ENCODE measurements around the gene TAS2R16. TPM values are rescaled to one million over a fixed set of nuclear protein-coding genes. Genes with fewer than 3 reads are reported as not detected.

TAS2R16 gene, protein sequence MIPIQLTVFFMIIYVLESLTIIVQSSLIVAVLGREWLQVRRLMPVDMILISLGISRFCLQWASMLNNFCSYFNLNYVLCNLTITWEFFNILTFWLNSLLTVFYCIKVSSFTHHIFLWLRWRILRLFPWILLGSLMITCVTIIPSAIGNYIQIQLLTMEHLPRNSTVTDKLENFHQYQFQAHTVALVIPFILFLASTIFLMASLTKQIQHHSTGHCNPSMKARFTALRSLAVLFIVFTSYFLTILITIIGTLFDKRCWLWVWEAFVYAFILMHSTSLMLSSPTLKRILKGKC
- not detected for polyA plus RNA-seq (ENCODE audit: insufficient read depth in 1 of 5, insufficient read length in 5 of 5, low replicate concordance in 1 of 5)
- long read RNA-seq, donor 1 = 0 reads
- long read RNA-seq, donor 2 = 0 reads
- long read RNA-seq, donor 3 = 0 reads
- long read RNA-seq, donor 4 = 0 reads
- long read RNA-seq, donor 5 = 0 reads
- long read RNA-seq, donor 6 = 0 reads
- long read RNA-seq, donor 7 = 0 reads
- long read RNA-seq, donor 8 = 0 reads

DNA sequence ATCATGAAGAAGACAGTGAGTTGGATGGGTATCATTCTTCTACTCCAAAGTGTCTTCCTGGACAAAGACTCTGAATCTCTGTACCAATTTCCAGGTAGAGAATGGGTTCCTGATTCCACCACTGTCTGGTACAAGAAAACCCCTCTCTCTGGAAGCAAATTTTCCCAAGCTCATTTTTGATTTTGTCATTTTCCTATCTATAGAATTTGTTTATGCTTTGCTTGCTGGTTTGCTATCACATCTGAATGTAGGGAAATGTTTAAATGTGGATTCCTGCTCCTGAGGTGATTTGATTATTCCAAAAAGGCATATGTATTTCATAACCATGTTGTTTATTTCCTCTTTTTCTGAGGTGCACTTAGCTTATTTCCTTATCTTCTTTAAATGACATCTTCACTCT, at the start of gene TAS2R16:
Gene TAS2R16, minus strand, starts transcription at position 101 of the 400 bp plus-strand sequence. Its CDS starts 66 bp downstream, at position 35.
- DNase-seq = no peak

DNA sequence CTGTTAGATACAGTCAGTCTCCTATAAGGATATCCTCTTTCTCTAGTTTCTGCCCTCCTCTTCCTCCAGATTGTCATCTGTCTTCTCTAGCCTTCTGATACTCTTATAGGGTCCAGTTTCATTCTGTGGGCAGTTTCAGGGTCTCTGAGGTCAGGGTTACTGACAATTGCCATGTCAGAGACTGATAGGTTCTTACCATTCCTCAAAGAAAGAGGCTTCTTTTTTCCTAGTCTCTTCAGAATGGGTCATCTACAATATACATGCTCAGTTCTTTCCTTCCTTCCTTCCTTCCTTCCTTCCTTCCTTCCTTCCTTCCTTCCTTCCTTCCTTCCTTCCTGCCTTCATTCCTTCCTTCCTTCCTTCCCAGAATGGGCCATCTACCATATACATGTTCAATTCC, 48.1 kb upstream of the TAS2R16 start:
- no peak for DNase-seq

DNA sequence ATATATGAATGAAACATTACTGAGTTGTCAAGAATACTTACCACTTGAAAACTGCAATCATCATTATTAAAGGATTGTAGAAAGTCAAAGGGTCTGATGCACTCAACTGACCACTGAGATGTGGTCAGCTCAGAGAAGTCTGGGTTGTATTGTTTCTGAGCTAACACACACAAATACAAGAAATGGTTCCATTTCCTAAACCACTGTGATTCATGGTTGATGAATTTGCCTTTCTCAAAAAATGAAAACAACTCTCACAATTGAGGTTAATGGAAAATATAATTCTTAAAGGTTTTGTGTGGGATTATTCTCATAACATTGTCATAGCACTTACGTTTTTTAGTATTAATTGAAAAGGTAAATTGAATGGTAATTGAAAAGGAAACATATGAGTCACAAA, 45.6 kb upstream of the TAS2R16 start:
- DNase-seq = no peak

DNA sequence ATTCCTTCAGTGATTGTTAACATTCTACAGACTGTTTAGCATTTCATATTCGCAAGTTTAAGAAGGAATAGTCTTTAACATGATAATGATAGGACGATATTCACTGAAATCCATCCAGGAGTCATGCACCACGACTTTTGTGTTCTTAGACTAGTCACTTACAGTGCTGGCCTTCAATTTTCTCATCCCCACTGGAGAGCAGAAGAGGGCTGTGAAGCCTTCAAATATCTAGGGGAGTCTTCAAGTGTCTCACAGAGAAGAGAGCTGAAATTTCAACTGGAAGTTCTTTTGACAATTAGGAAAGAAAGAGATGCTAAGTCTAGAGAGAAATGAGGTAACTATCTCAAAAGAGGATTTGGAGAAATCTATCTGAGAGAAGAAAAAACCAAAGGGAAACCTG, 43.8 kb upstream of the TAS2R16 start:
- DNase-seq = no peak

DNA sequence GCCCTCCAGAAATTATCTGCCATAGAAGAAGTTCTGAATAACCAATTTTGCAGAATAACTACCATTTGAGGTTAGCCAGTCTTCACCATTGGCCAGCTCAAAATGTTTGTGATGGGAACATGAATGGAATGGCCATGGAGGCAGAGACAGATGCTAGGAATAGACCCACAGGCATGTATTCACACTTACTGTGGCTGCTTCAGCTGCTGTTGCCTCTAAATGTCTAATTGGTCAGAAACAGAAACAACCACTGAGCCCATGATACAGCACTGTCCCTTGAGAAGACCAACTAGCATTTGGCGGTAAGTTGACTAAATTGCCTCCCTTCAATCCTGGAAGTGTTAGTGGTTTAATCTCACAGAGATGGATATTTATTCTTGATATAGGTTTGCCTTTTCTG, 38.6 kb upstream of the TAS2R16 start:
- DNase-seq = no peak

DNA sequence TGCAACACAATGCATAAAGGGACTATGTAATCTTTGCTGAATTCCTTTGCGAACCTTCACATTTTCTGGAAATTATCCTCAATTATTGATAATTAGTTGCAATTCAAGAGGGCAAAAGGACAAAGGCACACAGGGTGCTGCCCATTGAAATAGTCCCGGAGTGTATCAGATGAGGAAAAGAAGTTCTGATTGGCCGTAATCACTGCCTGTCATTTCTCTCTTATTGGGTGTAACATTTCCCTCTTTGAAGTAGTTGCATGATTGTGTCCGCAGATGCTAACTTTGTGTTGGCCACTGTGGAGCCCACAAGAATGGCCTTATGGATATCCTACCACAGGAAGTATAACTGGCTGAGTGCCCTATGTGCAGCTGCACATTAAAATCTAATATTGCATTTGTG, 35.1 kb upstream of the TAS2R16 start:
- DNase-seq = no peak

DNA sequence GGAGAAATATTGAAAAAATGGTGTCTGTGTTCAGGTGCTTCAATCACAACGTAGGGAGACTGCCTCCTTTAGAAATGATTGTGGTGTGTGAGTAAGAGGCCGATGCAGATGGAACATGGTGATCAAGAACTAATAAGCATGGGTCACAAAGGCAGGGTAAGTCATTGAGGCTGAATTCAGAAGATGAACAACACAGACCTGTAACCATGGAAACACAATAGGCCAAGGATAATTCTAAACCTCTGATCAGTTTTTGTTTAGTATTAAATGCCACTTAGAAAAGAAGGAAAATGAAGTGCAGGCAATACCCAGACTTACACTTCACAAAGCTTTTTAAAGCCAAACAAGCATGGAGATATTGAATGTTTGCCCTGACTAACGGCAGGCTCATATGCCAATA, 32.8 kb upstream of the TAS2R16 start:
- no peak for DNase-seq

DNA sequence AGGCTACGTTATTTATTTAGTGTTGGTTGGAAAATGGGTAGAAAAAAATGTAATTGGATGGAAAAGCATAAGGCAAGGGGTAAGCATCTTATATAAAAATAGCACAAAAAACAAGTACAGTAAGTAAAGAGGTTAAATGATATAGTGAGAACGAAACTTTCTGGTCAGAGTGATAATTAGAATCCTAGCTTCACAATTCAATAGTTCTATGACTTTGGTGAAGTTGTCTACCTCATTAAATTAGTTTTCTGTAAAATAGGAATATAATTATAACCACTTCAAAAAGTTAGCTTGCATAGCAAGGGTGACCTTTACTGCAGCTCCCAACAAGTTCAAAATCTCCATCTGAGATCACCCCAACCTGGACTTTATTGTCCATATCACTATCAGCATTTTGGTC, 30.8 kb upstream of the TAS2R16 start:
- no peak for DNase-seq

DNA sequence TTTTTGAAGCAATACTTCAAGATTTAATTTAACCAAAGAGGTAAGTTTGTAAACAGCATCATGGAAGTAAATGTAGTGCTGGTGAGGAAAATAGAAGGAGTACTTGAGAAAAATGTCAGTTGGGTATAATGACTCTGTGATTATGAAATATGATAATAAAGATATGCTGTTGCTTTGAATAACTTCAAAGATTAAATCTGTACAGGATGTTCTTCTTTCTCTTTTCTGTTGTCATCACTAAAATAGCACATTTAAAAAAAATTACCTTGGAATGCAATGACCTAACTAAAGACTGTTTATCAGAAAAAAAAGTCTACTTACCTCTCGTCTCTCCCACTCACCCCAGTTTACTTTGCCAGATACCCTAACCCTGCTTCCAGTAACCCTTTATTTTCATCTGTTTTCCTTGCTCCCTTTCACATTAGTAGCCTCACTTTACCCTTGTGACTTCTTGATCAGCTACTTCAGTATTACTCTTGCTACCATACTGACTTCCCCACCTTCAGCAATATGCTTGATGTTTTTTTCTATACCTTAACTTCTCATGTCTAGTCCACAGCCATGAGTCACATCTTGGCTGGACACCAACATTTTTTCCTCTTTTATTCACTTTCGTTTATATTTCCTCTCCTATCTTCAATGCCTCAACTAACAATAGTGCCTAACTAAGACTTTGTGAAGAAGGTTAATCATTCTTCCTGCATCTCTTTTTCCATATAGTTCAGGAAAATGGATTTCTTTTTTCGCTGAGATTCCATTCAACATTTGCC, 29.7 kb upstream of the TAS2R16 start:
- no peak for DNase-seq

DNA sequence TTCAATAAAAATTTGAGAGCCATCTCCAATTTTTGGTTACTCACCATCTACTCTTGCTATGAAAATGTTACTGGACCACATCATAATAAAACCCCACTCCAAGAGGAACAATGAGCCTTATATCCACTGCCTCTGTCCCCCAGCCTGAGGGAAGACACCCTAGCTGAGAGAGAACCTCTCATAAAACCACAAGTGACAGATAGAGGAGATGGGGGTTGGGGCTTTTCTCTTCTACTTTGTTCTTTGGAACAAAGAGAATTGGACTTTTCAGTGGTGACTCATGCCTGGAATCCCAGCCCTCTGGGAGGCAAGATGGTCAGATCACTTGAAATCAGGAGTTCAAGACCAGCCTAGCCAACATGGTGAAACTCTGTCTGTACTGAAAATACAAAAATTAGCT, 27.6 kb upstream of the TAS2R16 start:
- DNase-seq = no peak

DNA sequence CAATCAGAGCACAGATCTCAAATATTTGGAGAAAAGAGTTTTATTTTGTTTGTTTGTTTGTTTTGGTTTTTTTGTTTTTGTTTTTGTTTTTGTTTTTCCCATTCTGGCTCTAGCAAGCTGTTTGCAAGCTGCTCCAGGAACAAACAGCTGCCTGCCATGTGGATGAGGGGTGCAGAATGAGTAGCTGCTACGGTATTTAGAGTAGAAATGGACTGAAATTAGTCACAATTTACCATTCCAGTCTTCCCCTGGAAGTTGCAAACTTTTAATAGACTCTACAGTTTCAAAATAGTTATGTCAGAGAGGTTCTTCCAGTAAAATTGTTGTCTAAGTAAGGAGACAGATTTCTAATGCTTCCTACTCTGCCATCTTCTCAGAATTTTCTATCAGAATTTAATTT, 27.1 kb upstream of the TAS2R16 start:
- no peak for DNase-seq

DNA sequence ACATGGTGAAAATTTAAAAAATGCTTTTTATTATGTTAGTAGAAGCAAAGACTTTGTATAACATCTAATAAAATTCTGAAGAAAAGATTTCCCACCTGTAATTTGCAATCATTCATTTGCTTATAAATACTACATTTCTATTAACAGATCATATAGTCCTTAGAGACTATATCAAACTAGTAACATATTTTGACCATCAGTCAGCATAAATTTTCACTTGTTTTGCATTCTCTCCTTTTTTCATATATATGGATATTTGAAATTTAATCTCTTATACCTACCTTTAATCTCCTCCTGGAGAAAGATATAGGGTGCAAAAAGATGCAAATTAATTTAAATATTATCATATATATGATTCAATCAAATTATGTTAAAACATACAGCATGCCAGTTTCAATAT, 16.9 kb upstream of the TAS2R16 start:
- DNase-seq = no peak

DNA sequence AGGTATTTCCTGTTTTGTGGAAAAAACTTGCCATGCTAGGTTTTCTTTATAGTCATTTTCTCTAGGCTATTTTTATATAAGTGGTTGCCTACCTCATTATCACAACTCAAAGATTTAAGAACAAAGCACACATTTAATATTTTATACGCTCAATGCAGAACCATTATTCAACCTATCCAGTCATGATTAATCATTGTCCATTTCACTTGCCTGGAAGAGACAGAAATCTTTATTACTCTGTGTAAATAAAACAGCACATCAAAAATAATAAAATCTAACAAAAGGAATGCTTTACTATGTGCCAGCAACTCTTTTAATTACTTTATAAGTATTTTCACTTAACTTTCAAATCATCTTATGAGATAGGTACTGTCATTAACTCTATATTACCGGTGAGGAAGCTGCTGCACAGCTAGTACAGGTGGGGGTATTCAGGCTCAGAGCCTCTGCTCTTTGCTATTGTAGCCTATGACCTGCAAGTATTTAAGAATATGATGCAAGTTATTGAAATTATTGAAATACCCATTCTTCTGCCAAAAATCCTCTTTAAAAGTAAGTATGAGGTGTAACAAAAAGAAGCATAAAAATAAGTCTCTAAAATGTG, 16.4 kb upstream of the TAS2R16 start:
- DNase-seq = no peak

DNA sequence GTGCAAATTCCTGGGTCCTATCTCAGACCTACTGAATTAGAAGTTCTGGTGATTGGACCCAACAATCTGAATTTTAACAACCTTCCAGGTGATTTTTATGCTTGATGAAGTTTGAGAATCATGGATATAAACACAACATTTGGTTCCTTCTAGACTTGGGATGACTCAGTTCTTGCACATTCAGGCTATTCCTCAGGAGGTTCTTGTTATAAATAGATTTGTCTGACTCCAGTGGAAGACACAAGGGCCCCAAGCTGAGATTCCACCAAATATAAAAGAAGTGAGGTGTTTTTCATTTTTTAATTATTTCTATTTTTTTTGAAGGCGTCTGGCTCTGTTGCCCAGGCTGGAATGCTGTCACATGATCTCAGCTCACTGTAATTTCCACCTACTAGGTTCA, 9.4 kb upstream of the TAS2R16 start:
- no peak for DNase-seq

DNA sequence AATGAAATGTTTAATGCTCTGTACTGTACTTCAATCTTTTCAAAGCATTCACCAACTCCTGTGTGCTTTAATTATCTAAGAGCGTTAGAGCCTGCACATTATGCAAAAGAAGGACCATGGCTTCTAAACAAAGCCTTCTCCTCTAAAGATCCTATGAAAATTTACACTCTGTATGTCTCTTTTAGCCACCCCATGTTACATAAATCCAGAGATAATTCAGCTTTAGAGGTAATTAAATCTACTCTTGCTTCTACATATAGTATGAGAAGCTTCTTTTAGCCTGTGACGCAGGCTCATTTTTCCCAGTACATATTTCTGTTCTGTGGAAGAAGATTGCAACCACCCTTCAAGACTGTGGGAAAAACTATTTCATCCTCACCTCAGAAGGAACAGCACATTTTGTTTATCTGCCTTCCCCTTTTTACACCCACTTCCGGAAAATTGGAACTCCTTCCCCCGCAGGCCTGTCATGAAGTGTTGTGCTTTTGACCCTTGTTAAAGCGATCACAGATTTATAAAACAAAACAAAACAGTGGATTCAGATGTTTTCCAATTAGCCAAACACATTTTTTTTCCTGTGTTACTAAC, 8.1 kb upstream of the TAS2R16 start:
- no peak for DNase-seq

DNA sequence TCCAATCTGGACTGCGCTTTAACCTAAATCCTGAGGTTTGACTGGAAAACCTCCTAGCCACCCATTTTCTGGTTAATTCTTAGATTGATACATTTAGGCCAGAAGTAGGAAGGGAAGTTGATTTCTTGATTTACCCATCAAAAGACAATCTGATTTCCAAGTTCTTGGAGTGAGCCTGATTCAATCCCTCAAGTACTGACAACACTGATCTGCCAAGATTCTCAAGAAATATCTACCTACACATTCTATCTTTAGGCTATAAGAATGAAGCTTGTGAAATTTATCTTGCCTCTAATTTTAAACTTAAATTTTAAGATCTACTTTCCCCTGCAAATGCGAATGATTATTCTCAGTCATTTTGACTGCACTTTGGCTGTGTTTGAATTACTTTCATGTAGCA, 5.9 kb downstream of the TAS2R16 start:
- DNase-seq = no peak

DNA sequence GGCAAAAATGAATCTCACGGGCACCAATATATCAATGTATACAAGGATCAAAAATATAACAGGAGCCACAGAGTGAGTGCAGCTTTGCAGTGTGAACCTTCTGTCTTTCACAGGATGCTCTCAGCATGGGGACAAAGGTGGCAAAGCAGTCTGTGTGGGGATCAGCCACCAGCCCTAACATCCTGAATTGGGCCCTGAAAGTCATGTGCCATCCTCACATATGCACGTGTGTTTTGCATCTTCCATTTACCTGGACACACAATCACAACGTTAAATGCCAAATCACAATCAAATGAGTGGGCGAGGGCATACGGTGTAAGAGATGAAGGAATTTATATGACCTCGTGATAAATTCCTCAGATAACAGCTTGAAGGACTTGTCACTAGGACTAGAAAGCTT, 6.5 kb downstream of the TAS2R16 start:
- DNase-seq = no peak

DNA sequence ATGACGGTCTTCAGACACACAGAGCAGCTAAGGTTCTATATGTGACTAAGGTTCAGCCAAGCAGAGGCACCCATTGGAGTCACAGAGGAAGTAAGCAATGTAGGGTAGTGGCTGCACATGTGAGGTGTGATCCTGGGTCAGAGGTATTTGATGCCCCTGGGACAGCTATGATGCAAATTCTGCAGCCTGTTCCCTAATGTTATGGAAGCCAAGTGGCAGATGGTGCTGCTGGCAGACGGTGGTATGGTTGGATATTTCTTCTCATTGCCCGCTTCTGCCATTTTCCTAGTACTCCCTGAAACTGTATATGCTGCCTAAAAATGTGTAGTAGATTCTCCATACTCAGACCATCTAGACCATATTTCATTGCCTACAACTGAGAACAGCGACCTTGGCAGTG, 7.2 kb downstream of the TAS2R16 start:
- DNase-seq = no peak

DNA sequence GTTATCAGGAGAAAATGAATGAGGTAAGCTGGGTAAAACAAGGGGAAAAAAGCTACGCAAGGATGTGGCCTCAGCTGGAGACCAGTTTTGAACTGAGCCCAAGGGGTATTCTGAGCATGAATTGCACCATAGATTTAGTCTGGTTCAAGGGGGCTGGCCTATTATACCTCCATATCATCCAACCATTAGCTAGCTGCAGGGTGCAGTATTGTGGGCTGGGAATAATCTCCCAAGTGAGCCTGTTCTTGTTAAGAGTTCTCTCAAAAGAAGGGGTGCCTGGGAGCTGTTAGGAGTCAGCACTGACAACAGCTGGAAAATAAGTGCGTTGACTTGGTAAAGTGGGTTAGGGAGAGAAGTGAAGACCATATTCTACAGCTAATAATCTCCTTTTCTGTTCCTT, 8.0 kb downstream of the TAS2R16 start:
- no peak for DNase-seq

DNA sequence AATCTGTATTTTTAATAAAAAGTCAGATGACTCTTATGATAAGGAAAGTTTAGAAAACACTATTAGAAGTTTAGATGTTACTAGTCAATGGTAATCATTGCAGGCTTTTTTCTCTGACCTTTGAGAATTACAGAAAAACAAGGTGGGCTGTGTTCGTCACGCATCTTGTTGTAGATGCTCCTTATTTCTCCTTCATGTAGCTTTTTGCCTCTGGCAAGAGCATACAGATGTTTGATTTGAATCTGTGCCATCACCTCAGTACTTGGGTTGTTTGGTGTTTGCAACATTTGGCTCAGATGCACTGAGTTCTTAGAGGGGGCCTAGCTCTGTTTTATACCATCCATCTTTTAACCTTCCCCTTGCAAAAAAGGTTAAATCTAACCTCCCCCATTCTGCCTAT, 11.5 kb downstream of the TAS2R16 start:
- no peak for DNase-seq

DNA sequence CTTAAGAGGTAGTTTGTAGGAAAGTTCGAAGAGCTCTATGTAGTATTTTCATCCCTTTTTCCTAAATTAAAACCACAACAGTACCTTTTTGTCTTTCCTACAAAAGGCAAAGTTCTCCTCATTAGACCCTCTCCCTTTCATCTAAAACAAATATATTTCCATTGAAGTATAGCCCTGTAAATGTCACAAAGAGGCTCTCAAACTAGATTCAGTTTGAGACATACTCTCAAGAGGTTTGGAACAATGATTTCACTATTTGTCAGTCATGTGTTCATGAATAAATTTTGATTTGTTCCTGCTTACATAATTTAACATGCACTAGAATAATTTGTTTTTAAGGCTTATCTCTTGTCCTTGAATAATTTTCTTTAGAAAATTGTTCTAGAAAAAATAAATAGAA, 12.2 kb downstream of the TAS2R16 start:
- DNase-seq = no peak

DNA sequence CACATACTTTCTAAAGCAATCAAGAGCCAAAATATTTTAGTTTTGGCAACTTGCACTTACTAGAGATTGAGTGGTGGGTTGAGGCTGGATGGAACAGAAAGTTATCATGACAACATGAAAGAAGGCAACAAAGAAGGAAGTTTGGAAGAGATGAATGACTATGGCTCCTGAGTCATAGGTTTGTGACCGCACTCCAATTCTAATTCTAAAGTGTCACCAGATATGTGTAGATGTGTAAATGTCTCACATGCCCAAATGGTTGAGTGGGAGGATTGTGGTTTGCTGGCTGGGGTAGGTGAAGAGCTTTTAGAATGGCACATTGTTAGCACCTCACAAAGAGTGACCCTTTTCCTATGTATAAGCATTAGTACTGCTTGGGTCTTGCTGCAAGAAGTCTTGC, 20.2 kb downstream of the TAS2R16 start:
- DNase-seq = no peak
